ENCODE measurements around the gene ZC3H12D. TPM values are rescaled to one million over a fixed set of nuclear protein-coding genes. Genes with fewer than 3 reads are reported as not detected.
"Not testable (repeated sequence)": the region's sequence is repeated elsewhere in the genome, so short reads cannot be mapped to it uniquely, and the experiment has no call there.

Gene ZC3H12D
- total and polyA plus RNA-seq, 9 of the 15 experiments (the other 6 are each of a cell fraction or from before 2014, with no cell fraction given) = 0.04 to 0.27 (median 0.05) TPM; not detected in 3

DNA sequence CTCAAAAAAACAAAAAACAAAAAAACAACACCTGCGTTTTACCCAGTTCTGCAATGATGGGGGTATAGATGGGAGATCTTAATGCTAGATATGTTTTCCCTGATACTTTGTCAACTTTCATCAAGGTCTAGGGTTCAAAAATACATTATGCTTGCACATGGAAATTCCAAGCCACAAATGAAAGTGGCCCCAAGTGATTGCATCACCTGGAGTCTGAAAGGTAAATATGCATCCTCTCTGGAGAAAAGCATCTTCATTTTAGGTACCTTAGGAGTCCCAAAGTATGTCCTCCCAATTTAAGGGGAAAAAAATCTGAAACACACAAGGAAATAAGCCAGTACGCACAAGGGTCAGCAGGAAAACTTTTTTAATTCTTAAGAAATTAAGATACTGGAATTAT, 12.6 kb upstream of the ZC3H12D start (continued):
- TF ChIP-seq, protein P1, sequence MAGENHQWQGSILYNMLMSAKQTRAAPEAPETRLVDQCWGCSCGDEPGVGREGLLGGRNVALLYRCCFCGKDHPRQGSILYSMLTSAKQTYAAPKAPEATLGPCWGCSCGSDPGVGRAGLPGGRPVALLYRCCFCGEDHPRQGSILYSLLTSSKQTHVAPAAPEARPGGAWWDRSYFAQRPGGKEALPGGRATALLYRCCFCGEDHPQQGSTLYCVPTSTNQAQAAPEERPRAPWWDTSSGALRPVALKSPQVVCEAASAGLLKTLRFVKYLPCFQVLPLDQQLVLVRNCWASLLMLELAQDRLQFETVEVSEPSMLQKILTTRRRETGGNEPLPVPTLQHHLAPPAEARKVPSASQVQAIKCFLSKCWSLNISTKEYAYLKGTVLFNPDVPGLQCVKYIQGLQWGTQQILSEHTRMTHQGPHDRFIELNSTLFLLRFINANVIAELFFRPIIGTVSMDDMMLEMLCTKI (IDR thresholded peaks at IDR 0.05; ENCODE audit: partially characterized antibody) = no peak
- no peak for TF ChIP-seq ZNF778 (CRISPR knock-in tag; IDR thresholded peaks at IDR 0.05)

DNA sequence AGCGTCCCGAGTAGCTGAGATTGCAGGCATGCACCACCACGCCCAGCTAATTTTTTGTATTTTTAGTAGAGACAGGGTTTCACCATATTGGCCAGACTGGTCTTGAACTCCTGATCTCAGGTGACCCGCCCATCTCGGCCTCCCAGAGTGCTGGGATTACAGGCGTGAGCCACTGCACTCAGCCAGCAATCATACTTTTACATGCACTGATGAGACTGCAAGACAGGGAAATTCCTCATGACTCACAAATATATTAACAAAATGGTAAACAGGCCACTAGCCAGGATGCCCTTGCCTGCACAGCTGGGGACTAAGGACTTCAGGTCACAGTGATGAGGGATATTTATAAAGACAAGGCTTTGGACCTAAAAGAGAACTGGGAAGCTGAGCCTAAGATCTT, 11.8 kb upstream of the ZC3H12D start:
- H2AFZ ChIP-seq (ENCODE audit: low read depth, low read length); DNase-seq (ENCODE audit: extremely low read depth in 1 of 4, low spot score in 3 of 4); H3K4me2 ChIP-seq (ENCODE audit: insufficient read depth, low read length); H3K9ac ChIP-seq (ENCODE audit: insufficient read depth in 1 of 2, low read depth in 2 of 2, low read length in 2 of 2); intact Hi-C loops (cut with micrococcal nuclease); CTCF ChIA-PET (ENCODE audit: low intra/inter-chr PET ratio); H3K36me3 ChIP-seq (ENCODE audit: control insufficient read depth, insufficient read depth, low read length); H3K27ac ChIP-seq (ENCODE audit: extremely low read depth, low read depth, low read length); H3K4me3 ChIP-seq; H3K4me1 ChIP-seq (replicated peaks in 1 of 2; ENCODE audit: control insufficient read depth in 2 of 2, insufficient read depth in 2 of 2, low read length in 2 of 2); H4K20me1 ChIP-seq (replicated peaks; ENCODE audit: control insufficient read depth, insufficient read depth, low read length); ATAC-seq; H3K79me2 ChIP-seq (ENCODE audit: control insufficient read depth, insufficient read depth, low read length); BruUV-seq (replicated peaks); H3K9me3 ChIP-seq (replicated peaks; ENCODE audit: control insufficient read depth, insufficient read depth, low read depth, low read length); in situ Hi-C loops (cut with MboI); H3K9me1 ChIP-seq (ENCODE audit: control insufficient read depth, insufficient read depth, low read length); FAIRE-seq: not testable (repeated sequence)
- peaks cover 10 to 25% of the 10 kb centered on the region in 2 experiments for H3K27me3 ChIP-seq (ENCODE audit: control insufficient read depth in 2 of 2, insufficient read depth in 2 of 2, low read length in 2 of 2)
- POLR2A ChIA-PET = interaction anchor here (0.8 to 1.5 kb wide), 3 partner anchors 9 to 12 kb away, joined by 3 to 6 read pairs (median 5); no protein-coding TSS in a partner anchor
- 24% methylated on average over 6 of the region's 6 CpGs for WGBS (ENCODE audit: insufficient coverage, low coverage, missing lambda C conversion rate)

DNA sequence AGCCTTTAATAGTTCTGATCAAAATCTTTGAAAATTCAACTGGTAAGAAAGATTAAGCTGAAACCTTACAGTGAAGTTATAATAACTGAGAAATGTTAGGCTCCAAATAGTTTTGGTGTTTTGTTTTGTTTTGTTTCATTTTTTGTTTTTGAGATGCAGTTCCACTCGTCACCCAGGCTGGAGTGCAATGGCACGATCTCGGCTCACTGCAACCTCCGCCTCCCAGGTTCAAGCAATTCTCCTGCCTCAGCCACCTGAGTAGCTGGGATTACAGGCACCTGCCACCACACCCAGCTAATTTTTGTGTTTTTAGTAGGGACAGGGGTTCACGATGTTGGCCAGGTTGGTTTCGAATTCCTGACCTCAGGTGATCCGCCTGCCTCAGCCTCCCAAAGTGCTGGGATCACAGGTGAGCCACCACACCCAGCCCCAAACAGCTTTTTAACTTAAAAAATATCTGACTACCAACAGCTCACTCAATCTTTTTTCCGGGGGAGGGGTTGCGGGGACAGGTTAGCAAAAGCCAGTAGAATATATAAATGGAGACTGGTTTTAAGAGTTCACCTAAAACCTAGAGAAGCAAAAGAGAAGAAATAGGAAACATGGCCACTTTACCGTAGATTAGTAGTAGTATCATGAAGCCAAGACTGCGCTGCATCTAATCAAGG, 10.7 kb upstream of the ZC3H12D start:
- in situ Hi-C loops (cut with MboI); DNase-seq (ENCODE audit: extremely low read depth in 1 of 4, low spot score in 3 of 4); H3K9me3 ChIP-seq (replicated peaks; ENCODE audit: control insufficient read depth, insufficient read depth, low read depth, low read length); H3K9me1 ChIP-seq (ENCODE audit: control insufficient read depth, insufficient read depth, low read length); intact Hi-C loops (cut with micrococcal nuclease); H4K20me1 ChIP-seq (replicated peaks; ENCODE audit: control insufficient read depth, insufficient read depth, low read length); H3K27ac ChIP-seq (ENCODE audit: extremely low read depth, low read depth, low read length); H3K4me2 ChIP-seq (ENCODE audit: insufficient read depth, low read length); H3K9ac ChIP-seq (ENCODE audit: insufficient read depth in 1 of 2, low read depth in 2 of 2, low read length in 2 of 2); FAIRE-seq; H3K79me2 ChIP-seq (ENCODE audit: control insufficient read depth, insufficient read depth, low read length); H2AFZ ChIP-seq (ENCODE audit: low read depth, low read length); ATAC-seq; H3K4me1 ChIP-seq (replicated peaks in 1 of 2; ENCODE audit: control insufficient read depth in 2 of 2, insufficient read depth in 2 of 2, low read length in 2 of 2); CTCF ChIA-PET (ENCODE audit: low intra/inter-chr PET ratio); H3K4me3 ChIP-seq; BruUV-seq (replicated peaks); H3K36me3 ChIP-seq (ENCODE audit: control insufficient read depth, insufficient read depth, low read length): not testable (repeated sequence)
- POLR2A ChIA-PET = interaction anchor here (1.2 to 1.3 kb wide), 2 partner anchors 10 to 22 kb away, joined by 3 to 4 read pairs; no protein-coding TSS in a partner anchor
- peaks cover 14 to 30% of the 10 kb centered on the region in 2 experiments for H3K27me3 ChIP-seq (ENCODE audit: control insufficient read depth in 2 of 2, insufficient read depth in 2 of 2, low read length in 2 of 2)
- 38% methylated on average over 11 of the region's 11 CpGs for WGBS (ENCODE audit: insufficient coverage, low coverage, missing lambda C conversion rate)

DNA sequence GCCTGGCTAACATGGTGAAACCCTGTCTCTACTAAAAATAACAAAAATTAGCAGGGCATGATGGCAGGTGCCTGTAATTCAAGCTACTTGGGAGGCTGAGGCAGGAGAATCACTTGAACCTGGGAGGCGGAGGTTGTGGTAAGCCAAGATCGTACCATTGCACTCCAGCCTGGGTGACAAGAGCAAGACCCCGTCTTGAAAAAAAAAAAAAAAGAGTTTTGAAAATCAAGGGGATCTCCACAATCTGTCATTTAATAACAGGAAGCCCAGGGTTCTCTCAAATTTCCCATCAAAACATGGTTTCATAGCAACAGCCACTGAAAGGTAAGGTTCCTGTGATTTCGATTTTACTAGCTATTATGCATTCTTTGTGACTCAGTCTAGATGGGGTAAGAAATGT, 10.0 kb upstream of the ZC3H12D start:
- H4K20me1 ChIP-seq (replicated peaks; ENCODE audit: control insufficient read depth, insufficient read depth, low read length); H3K4me3 ChIP-seq; CTCF ChIA-PET (ENCODE audit: low intra/inter-chr PET ratio); in situ Hi-C loops (cut with MboI); ATAC-seq; H3K4me2 ChIP-seq (ENCODE audit: insufficient read depth, low read length); DNase-seq (ENCODE audit: extremely low read depth in 1 of 4, low spot score in 3 of 4); H3K4me1 ChIP-seq (replicated peaks in 1 of 2; ENCODE audit: control insufficient read depth in 2 of 2, insufficient read depth in 2 of 2, low read length in 2 of 2); H2AFZ ChIP-seq (ENCODE audit: low read depth, low read length); H3K79me2 ChIP-seq (ENCODE audit: control insufficient read depth, insufficient read depth, low read length); BruUV-seq (replicated peaks); H3K9ac ChIP-seq (ENCODE audit: insufficient read depth in 1 of 2, low read depth in 2 of 2, low read length in 2 of 2); H3K27ac ChIP-seq (ENCODE audit: extremely low read depth, low read depth, low read length); H3K9me3 ChIP-seq (replicated peaks; ENCODE audit: control insufficient read depth, insufficient read depth, low read depth, low read length); FAIRE-seq; H3K36me3 ChIP-seq (ENCODE audit: control insufficient read depth, insufficient read depth, low read length); intact Hi-C loops (cut with micrococcal nuclease); H3K9me1 ChIP-seq (ENCODE audit: control insufficient read depth, insufficient read depth, low read length): not testable (repeated sequence)
- 5% methylated on average over 4 of the region's 4 CpGs for WGBS (ENCODE audit: insufficient coverage, low coverage, missing lambda C conversion rate)
- peaks cover 20 to 37% of the 10 kb centered on the region in 2 experiments for H3K27me3 ChIP-seq (ENCODE audit: control insufficient read depth in 2 of 2, insufficient read depth in 2 of 2, low read length in 2 of 2)
- POLR2A ChIA-PET = interaction anchor here (1.2 to 1.3 kb wide), 2 partner anchors 11 to 21 kb away, joined by 3 to 4 read pairs; no protein-coding TSS in a partner anchor

Data from K562 (cell line).